ENCODE results near the gene MPC1L.

Gene MPC1L

GRCh38 chrX:40660381-40660780, 37.2 kb downstream of the MPC1L start:
- TF ChIP-seq GATA2 (IDR thresholded peaks at IDR 0.05; ENCODE audit: low read depth, low read length) (no peak), GATA3 (IDR thresholded peaks at IDR 0.05; ENCODE audit: low read depth, low read length) (no peak)

- TF ChIP-seq GATA2 (IDR thresholded peaks at IDR 0.05; ENCODE audit: low read depth, low read length) (no peak), GATA3 (IDR thresholded peaks at IDR 0.05; ENCODE audit: low read depth, low read length) (no peak)
Observed at GRCh38 chrX:40661489-40661888, 38.3 kb downstream of the MPC1L start.

- TF ChIP-seq GATA2 (IDR thresholded peaks at IDR 0.05; ENCODE audit: low read depth, low read length) (no peak), GATA3 (IDR thresholded peaks at IDR 0.05; ENCODE audit: low read depth, low read length) (no peak)
Observed at GRCh38 chrX:40663078-40663740, 40.0 kb downstream of the MPC1L start.

- TF ChIP-seq GATA2 (IDR thresholded peaks at IDR 0.05; ENCODE audit: low read depth, low read length), result no peak
- TF ChIP-seq GATA3 (IDR thresholded peaks at IDR 0.05; ENCODE audit: low read depth, low read length), result no peak
Observed at GRCh38 chrX:40663880-40664630, 40.8 kb downstream of the MPC1L start.

GRCh38 chrX:40671126-40671525, 47.9 kb downstream of the MPC1L start:
- TF ChIP-seq GATA2 (IDR thresholded peaks at IDR 0.05; ENCODE audit: low read depth, low read length) (no peak), GATA3 (IDR thresholded peaks at IDR 0.05; ENCODE audit: low read depth, low read length) (no peak)
